ENCODE data around the gene LDLRAD4.
"Not testable (repeated sequence)": the region's sequence is repeated elsewhere in the genome, so short reads cannot be mapped to it uniquely, and the experiment has no call there.

The LDLRAD4 gene

DNA sequence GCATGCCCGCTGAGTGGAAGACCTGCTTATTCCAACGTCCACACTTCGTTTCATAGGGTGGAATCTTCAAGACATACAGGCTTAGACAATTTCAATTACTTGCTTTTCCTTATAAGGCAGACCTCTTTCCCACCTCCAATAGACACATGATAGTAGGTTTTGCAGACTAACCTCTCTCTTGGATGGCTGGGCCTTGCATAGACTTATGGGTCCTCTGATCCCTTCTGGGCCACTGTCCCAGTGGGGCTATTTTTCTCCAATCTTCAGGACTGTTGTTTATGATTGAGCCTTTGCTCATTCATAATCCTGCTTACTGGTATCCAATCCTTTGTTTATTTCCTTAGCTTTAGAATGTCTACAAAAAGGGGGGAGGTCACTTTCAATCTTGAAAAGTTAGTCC lies 368.9 kb downstream of the LDLRAD4 start:
- no peak for DNase-seq

DNA sequence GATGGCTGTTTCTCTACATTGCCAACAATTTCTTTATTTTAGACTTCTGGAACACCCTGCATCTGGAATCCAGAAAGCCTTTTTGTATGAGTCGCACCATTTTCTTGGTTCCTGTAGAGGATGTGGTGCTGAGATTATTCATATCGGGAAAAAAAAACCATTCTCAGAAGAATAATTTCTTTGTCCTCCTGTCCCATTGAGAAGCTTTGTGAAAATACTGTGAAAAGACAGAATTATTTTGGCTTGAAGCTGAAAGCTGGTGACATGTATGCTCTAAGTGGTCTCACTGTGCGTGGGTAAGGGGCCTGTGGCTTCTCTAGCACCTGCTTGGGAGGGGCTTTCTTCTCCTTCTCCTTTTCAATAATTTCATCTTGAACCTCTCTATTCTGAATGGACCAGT lies 369.4 kb downstream of the LDLRAD4 start:
- DNase-seq = no peak

DNA sequence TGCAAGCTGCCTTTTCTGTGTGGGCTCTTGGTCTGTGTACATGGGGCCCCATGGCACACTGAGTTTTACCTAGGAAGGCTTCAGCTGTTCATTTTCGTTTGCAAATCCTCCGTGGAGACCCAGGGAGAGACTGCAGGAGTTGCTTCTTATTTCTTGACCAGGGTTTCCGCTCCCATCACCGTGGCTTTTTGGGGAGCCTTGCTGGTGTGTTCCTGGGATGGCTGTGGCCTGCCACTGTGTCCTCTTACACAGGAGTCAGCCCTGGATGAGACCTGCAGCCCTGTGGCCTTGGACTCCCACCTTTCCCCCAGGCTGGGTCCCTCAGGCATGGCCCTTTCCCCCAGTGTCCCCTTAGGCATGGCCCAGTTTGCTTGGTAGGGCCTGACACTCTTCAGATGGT lies 370.8 kb downstream of the LDLRAD4 start:
- DNase-seq = no peak

DNA sequence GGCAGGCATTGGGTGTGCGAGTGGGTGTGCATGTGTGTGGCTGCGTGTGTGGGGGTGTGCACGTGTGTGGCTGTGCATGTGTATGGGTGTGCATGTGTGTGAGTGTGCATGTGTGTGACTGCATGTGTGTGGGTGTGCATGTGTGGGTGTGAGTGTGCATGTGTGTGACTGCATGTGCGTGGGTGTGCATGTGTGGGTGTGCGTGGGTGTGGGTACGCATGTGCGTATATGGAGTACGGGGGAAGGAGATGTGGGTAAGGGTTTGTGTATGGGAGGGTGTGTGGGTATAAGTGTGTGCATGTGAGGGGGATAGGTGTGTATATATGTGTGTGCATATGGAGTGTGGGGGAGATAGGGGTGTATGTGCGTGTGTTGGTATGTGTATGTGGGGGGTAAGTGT lies 371.4 kb downstream of the LDLRAD4 start:
- DNase-seq = no peak

DNA sequence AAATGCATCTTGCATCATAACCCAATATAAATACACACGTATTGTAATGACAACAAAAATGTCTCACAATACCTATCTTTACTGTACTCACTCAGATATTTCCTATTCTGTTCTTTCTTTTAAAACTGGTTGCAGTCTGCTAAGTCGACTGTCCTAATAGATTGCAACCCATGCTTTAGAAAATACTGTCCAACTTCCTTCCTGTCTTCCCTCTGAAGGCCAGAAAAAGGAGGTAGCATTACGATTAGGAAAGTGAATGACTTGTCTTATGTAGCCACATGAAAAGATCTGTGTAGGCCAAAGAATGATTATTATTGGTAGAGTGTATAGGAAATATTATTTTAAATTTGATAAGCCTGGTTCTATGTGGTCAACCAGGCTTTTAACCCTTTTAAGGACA lies 373.7 kb downstream of the LDLRAD4 start:
- no peak for DNase-seq

DNA sequence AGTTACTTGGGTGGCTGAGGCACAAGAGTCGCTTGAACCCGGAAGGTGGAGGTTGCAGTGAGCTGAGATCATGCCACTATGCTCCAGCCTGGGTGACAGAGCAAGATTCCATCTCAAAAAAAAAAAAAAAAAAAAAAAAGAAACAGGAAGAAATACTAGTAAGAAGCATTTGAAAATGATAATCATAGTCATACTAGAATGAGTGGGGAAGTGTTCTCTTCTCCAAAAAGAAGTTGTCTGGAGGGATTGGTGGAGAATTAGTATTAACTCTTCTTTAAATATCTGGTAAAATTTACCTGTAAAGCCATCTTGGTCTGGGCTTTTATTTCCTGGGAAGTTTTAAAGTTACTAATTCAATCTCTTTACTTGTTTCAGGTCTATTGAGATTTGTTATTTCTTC lies 376.0 kb downstream of the LDLRAD4 start:
- DNase-seq = no peak

DNA sequence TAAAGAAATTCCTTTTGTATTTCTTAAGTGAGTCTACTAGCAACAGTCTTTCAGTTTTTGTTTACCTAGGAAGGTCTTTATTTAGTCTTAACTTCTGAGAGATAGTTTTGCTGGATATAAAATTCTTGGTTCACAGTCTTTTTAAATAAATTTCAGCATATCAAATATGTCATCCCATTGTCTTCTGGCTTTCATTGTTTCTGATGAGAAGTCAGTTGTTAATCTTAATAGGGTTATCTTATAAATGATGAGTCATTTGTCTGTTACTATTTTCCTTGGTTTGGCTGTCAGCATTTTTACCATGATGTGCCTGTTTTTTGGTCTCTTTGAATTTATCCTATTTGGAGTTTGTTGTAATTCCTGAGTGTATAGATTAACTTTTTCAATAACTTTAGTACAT lies 378.5 kb downstream of the LDLRAD4 start:
- no peak for DNase-seq

DNA sequence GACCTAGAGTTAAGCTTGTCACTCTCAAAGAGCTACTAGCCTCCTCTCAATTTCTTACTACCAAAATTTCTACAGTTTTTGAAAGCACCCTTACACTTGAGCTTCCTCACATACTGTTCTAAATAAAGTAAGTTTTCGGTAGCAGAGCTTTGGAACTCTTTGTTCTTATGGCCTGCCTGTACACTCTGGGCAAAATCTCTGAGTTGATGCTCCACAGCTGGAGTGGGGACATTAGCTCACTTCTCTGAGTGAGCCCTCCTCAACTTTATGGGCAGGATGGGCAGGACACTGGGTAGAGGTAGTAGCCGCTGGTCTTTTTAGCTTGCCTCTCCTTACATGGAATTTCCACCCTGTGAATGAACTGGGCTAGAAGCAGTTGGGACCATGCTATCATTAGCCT lies 380.0 kb downstream of the LDLRAD4 start:
- DNase-seq = no peak

DNA sequence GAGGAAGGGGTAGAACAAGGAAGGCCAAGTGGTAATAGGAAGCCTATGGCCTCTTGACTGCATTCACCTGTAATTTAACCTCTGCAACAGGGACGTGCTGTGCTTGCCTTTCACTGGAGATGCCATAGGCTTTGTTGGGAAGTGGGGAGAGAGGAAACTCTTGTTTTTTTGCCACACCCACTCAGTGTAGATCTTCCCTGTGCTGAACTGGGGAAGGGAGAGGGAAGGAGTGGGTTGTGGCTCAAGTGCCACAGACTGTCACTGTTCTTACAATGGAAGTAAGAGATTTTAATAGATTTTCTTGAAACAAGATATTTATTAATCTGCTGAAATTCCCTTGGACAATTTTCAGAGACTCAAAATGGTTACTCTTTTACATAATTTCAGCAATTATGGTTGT lies 380.5 kb downstream of the LDLRAD4 start:
- no peak for DNase-seq

DNA sequence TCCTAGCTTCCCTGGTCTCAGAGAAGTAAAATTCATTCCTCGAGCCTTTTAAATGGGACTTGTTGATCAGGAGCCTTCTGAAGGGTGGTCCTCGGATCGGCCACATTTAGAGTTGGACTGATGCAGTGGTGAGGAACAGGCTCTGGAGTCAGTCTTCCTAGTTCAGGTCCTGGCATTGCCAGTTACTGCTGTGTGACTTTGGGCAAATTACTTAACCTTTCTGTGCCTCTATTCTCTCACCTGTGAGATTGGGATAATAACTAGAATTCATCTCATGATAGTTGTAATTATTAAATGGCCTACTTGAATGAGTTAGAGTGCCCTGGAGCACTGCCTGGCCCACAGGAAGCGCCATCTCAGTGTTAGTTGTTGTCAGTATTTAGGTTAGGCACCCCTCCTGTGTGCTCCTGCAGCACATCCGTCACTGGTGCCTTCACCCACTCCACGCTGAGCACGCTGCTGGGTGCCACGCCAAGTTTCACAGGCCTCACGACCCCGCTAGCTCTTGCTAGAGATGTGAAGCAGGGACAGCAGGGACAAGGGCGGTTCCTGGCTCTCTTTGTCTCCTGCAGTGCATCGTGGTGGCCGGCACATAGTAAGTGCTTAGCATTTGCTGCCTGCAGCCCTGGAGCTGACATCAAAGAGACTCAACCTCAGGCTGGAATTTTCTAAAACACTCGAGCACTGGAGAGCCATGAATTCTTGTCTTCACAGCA lies 384.9 kb downstream of the LDLRAD4 start:
- DNase-seq = no peak

DNA sequence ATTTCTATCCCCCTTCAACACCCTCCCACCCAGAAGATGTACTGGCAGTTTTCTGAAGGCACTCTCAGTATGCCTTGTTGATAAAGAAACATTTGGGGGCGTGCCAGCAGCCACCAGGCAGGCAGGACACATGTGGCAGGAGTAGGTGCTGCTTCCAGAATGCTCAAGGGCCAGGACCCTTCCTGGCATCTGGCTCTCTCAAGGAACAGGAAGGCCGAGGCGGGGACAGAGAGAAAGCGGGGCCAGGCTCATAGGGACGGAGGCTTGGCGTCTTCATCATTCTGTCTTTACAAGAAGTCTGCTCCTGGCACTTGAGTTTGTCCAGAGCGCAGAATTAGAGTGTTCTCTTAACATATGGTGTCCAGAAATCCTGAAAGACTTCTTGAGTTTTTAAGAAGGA lies 386.2 kb downstream of the LDLRAD4 start:
- DNase-seq = no peak

DNA sequence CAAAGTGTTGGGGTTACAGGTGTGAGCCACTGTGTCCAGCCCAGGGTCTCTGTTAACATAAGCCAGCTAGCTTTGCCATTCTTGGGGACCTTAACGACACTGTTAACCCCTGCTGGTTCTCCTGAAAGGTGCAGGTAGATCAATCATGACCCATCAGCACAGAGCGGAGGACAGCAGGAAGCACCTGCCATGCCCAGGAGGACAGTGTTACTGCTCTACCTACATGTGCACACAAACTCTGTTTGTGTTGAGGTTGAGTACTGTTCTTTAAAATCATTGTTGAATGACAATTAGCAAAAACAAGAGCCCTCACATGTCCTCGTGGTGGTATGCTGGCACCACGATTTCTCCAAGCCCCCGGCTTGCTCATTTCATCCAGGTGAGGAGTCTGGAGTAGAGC lies 386.9 kb downstream of the LDLRAD4 start:
- no peak for DNase-seq

DNA sequence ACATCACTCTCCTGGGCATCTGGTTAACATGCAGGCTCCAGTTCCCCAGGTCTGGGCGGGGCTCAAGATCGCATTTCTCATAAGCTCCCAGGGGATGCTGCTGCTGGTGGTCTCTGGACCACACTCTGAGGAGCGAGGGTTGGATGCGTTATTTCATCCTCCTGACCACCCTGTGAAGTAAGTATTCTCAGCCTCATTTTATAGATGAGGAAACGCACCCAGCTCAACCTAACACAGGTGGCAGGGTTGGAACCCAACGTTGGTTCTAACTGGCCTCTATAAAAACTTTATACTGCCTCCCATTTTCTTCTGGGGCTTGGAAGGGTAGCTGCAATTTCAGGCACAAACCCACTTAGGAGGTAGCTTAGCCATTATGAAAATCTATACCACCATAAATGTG lies 387.3 kb downstream of the LDLRAD4 start:
- no peak for DNase-seq

DNA sequence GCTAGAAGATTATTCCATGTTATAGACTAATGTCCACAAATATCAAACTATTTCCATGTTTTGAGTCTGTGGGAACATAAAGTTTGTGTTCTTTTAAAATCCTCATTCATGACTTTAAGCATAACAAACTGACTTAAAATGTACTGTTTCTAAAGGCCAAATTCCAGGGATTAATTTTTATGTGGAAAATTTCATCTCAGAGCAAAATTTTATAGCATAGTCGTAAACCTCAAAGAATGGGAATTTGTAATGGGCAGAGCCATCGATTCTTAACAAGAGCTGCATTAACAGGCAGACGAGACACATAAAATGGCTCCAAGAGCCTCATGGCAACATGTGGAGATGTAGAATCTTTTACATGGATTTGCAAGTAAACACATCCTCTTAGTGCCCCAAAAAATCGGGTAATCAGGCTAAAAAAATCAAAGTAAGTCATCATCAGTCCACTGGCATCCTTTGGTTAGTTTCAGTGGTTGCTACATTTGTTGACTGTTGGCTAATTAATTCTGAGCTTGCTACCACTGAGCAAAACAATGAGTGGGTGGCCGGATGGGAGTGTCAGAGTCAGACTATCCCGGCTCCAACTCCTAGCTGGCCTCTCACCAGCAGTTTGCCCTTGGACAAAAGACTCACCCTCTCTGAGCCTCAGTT lies 388.2 kb downstream of the LDLRAD4 start:
- DNase-seq = no peak

DNA sequence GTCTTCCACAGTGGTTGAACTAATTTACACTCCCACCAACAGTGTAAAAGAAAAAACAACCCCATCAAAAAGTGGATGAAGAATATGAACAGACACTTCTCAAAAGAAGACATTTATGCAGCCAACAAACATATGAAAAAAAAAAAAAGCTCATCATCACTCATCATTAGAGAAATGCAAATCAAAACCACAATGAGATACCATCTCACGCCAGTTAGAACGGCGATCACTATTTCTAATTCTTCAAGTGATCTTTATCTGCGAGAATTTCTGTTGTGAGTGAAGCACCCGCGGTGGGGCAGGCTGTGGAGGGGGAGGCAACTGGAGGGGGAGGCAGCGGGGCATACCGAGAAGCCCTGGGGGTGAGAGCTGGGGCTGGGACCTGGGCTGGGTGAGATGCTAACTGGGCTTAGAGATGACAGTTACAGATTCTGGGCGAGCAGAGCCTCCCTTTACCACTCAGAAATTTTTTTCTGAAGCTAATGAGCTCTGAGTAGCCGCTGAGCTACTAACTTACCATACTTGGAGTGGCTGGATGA lies 389.5 kb downstream of the LDLRAD4 start:
- DNase-seq = not testable (repeated sequence)

DNA sequence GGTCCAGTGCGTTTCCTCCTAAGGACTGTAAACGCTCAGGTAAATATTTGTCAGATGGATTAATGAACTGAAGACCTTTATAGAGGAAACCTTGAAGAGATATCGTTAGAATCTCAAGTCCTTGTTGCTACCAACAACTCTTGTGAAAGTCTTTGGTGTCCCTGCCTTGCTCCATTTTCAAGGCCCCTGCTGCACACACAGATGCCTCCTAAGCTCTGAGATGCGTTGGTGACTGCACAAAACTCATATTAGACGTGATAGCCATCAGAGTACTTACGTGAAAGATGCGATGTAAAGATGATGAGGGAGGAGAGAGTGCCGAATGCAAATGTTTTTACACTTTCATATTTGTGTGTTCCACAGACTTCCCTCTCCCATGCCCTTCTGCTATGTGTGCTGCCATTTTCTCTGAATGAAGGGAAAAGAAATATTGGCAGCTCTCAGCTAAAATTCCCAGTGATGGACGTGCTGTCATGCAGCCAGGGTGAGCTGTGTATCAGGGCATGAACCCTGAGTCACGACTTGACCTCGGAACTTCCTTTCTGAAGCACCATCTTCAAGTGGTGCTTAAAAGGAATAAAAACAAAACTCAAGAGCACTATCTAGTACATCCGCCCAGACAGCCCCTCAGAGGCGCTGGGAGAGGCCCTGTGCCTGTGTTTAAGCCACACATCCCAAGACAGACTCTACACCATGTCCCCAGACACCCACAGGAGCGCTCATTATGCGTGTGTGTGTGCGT lies 390.4 kb downstream of the LDLRAD4 start:
- no peak for DNase-seq

DNA sequence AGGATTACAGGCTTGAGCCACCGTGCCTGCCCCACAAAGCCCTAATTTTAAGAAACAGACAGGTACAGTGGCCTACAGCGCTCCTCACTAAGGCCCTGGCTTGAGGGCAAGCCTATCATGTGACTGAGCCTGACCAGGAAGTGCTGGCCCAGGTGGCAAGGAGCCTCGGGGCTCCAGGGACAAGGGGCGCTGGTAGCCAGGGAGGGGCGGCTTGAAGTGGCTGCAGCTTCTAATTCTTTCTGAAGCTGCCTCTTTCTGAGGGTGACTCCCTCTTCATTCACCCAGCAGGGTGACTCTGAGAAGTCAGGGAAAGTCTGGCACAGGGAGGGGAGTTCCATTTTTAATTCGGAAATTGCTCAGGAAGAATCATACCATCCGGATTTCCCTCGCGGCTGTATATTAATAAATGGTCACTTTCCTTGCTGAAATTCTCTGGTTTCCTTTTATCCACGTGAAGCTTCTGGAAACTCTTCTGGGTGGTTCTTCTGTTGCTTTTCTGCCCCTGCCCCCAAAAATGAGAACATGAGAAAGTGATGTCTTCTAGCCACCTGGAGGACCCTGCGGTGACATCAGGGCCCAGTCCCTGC lies 392.1 kb downstream of the LDLRAD4 start:
- DNase-seq = no peak

DNA sequence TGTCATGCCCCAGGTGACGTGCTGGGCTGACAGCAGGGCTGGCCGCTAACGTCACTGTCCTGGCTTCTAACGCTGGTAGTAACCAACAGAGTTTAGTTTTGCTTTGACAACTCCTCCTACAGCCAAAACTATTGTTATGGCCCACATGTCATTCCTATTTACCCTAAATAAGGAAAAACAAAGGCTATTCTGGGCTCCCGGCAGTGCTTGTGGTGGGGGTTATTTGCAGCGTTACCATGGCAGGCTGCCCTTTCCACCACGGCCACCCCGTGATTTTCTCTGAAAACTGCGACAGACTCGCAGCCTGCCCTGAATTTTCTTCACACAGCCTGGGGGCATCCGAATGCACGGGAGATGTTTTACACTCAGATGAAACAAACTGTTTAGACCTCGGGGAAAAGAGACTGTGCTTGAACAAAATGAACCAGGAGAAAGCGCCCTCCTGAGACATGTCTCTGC lies 392.6 kb downstream of the LDLRAD4 start:
- no peak for DNase-seq

DNA sequence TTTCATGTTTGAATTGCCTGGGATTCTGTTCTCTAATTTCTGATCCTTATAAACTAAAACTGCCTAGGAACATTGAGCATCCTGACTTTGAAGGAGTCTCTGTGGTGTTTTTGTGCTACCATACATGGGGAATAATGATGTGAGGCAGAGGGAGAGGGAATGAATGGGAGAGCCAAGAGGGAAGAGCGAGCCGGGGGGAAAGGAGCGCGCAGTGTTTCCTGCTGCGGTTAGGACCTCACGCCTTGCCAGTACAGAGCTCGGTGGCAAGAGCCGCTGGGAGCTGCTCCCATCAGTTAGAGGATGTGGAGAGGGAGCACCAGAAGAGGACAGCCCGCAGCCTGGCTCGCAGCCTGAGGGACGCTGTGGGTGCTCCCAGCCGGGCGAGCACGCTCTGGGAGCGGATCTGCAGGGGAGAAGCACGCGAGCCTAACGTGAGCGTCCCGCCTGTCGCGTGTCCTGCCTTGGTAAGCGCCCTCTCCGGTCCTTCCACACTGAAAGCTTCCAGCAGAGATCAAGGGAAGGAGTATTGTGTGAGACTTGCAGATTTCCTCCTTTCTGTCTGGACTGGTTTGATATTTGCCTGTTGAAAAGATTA lies 393.1 kb downstream of the LDLRAD4 start:
- no peak for DNase-seq

DNA sequence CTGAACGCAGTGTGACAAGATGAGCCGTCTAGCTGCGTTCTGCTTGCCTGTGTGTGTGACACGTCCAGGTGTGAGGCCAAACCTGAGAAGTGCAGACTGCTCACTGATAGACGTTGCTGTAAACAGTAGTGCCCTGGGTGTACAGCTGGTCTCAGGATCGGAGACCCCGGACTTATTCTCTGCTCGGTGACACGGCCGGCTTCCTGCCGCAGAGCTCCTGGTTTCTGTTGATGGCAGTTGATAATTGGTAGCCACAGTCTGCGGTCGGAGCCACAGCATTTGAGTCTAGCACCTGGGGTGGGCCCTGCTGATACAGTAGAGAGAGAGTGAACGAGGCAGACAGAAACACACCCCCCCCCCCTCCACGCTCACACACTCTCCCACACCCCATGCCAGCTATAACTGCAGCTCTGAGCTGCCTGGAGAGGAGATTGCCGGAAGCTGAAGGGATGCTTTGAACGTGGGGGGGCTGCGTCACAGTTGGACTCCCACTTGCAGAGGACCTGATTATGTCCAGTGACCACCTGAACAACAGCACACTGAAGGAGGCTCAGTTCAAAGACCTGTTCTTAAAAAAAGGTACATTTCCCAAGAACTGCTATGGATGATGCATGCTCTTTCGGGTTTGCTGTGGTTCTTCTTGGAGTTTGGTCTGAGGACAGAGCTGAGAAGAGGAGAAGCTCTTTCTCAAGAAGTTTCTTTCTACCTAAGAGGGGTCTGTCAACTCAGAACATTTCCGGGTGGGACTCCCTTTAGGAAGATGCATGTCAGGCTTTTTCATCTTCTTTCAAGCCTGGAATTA lies 393.8 kb downstream of the LDLRAD4 start:
- DNase-seq = no peak

DNA sequence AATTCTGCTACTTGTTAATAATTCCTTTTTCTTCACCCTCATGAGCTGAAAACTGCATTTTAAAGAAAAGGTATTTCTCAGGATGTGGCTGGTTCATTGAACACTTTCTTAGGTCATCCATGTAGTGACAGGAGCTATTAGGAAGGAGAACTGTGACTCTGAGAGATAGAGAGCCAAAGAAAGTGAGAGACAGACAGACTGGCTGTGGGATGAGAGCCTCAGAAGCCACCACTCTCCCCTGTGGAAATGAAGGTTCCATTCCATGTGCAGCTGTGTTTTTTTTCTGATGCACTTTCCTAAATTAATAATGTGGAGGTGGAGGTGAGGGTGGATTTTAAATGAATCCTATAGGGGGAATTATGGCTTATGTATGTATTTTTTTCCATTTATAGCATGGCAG lies 394.5 kb downstream of the LDLRAD4 start:
- DNase-seq = no peak
